Fibroblast of mammary gland (primary cell): ENCODE results near the gene HEPACAM.

Experiments
- DNase-seq: peaks from one replicate; pipeline ENCODE4 v3.0.0-alpha.2; 2010; ENCODE audit warnings: low read depth
- H3K4me3 ChIP-seq: 2 replicates; pipeline ENCODE4 v1.5.1; 2011; ENCODE audit warnings: low read depth, mild to moderate bottlenecking, low read length, moderate library complexity; ENCODE audit not compliant: control insufficient read depth
- TF ChIP-seq, protein P1 (sequence below): conservative IDR thresholded peaks from 2 replicates; pipeline ENCODE4 v1.5.1; 2011; ENCODE audit warnings: low read depth, low read length, inconsistent platforms; ENCODE audit not compliant: control insufficient read depth, insufficient read depth

The HEPACAM gene, protein sequence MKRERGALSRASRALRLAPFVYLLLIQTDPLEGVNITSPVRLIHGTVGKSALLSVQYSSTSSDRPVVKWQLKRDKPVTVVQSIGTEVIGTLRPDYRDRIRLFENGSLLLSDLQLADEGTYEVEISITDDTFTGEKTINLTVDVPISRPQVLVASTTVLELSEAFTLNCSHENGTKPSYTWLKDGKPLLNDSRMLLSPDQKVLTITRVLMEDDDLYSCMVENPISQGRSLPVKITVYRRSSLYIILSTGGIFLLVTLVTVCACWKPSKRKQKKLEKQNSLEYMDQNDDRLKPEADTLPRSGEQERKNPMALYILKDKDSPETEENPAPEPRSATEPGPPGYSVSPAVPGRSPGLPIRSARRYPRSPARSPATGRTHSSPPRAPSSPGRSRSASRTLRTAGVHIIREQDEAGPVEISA

DNA sequence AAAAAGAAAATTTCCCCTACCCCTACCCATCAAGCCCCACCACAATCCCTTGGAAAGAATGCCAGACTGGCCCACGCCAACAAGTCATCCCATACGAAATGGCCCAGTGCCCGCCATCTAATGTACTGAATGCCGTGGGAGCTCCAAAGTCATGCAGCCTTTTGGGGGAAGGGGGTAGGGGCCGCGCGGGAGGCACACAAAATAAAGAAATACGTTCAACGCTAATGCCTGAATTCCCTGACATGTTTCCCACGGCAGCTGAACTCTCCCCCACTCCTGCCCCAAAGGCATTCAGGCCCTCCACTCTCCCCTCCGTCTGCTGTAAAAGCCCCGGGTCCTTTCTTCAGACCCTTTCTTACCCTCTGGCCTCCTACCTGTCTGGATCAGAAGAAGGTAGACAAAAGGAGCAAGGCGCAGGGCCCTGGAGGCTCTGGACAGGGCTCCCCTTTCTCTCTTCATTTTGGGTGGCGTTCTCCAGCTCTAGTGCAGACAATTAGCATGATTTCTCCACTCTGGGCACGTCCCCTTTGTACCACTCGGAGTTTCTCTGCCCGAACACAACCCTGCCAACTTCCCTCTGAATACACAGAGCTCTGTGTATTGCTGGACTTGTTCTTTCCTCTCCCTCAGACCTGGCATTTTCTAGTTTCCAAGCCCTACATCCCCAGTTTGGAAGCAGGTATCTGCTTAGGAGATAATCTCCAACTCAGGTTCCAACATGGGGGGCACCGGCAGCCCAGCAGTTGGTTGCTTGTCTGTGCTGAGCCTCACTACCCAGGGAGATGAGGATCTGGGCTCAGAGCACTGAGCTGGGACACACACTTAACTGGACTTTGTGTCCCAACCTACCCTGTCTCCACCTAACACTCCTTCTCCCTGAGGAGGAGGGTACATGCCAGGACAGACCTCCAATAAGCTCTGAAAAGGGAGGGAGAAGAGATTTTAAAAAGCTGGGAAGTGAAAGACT lies at the start of gene HEPACAM:
HEPACAM (minus strand) TSS at position 500 of the 967 bp plus-strand sequence; CDS start at position 459, 41 bp downstream.
- TF ChIP-seq, protein P1, sequence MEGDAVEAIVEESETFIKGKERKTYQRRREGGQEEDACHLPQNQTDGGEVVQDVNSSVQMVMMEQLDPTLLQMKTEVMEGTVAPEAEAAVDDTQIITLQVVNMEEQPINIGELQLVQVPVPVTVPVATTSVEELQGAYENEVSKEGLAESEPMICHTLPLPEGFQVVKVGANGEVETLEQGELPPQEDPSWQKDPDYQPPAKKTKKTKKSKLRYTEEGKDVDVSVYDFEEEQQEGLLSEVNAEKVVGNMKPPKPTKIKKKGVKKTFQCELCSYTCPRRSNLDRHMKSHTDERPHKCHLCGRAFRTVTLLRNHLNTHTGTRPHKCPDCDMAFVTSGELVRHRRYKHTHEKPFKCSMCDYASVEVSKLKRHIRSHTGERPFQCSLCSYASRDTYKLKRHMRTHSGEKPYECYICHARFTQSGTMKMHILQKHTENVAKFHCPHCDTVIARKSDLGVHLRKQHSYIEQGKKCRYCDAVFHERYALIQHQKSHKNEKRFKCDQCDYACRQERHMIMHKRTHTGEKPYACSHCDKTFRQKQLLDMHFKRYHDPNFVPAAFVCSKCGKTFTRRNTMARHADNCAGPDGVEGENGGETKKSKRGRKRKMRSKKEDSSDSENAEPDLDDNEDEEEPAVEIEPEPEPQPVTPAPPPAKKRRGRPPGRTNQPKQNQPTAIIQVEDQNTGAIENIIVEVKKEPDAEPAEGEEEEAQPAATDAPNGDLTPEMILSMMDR = no peak
- no peak for DNase-seq
- H3K4me3 ChIP-seq = no peak within 1 kb of the TSS

DNA sequence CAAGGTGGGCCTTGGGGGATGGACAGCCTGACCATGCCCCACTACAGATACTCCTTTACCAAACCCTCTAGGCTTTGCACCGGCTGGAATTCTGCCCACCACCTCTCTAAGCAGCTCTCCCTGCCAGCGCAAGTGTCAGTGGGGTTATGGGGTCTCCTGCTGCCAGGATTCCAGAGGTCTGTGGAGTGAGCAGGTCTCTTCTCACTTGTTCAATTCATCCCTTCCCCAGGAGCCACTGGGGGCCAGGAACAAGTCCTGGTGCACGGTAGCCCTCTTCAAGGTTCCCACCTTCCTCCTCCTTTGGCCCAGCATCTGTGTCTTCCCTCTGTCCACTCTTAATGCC lies 48.6 kb upstream of the HEPACAM start:
- TF ChIP-seq, protein P1 = no peak

DNA sequence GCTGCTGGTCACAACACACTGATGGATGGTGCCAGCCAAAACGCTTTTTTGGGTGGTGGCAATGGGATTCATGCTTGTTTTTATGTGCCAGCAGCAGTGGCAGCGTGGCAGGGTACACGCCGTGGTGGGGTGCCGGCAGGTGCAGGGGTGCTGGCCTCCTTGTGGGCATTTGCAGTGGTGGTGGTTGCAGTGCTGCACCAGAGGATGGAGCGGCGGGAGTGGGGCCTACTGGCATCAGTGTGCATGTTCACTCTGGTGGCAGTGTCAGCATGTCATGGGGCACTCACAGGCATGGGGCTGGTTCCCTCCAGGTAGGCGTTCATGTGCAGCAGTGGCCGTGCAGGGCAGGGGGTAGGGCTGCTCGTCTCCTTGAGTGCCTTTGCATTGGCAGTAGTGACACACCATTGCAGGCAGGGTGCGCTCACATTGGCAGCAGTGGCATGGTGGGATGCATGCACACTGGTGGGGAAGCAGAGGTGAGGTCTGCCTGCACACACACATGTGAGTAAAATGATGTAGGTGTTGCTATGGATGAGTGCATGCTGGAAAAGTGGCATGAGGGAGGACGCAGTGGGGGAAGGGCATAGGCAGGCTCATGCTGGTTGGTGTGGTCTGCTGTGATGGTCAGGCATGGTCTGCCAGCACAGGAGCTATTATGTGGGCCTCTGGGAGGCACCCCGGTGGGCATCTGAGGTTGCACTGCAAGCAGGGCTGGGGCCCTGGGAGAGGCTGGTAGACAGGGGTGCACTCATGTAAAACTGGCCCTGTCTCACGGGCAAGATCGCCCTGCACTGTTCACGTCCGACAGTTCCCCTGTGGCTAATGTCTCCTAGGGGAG lies 48.0 kb upstream of the HEPACAM start:
- H3K4me3 ChIP-seq = no peak overlapping the region
- no peak for DNase-seq
- TF ChIP-seq, protein P1 = no peak

More for the DNA sequence above, 48.6 kb upstream of the HEPACAM start:
- no peak overlapping the region for H3K4me3 ChIP-seq
- DNase-seq = no peak

DNA sequence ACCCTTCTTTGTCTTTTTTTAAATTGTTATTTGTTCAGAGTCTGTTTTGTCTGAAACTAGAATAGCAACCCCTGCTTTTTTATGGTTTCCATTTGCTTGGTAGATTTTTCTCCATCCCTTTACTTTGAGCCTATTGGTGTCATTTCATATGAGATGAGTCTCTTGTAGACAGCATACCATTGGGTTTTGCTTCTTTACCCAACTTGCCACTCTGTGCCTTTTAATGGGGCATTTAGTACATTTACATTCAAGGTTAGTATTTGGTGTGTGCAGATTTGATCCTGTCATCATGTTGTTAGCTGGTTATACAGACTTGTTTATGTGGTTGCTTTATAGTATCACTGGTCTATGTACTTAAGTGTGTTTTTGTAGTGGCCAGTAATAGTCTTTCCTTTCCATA lies 46.2 kb upstream of the HEPACAM start:
- no peak for DNase-seq
- TF ChIP-seq, protein P1 = no peak
- H3K4me3 ChIP-seq = no peak overlapping the region

DNA sequence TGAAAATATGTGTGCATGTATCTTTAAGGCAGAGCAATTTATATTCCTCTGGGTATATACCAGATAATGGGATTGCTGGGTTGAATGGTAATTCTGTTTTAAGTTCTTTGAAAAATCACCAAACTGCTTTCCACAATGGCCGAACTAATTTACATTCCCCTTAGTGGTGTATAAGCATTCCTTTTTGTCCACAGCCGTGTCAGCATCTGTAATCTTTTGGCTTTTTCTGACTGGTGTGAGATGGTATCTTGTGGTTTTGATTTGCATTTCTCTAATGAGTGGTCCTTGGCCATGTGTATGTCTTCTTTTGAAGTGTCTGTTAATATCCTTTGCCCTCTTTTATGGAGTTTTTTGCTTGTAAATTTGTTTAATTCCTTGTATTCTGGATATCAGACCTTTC lies 42.5 kb upstream of the HEPACAM start:
- H3K4me3 ChIP-seq = no peak overlapping the region
- DNase-seq = no peak
- TF ChIP-seq, protein P1 = no peak

DNA sequence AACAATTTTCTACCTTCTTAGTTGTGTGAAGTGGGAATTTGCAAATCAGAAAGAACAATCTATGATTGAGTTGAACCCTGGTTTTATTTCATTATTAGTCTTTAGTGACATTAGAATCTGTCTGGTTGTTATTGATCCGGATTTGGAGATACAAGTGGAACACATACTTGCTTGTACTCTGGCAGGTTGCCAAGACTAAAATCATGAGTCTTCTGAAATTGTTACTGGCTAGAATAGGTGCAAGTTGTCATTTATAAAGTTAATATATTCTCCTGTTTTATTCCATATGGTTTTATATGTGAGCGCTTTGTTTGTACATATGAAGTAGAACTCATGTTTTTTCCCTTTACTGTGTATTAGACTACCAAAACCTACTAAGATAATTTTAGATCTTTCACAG lies 41.2 kb upstream of the HEPACAM start:
- no peak overlapping the region for H3K4me3 ChIP-seq
- DNase-seq = peak; percentile 2
- TF ChIP-seq, protein P1 = no peak
